ENCODE measurements around the gene SLC39A9. TPM values are rescaled to one million over a fixed set of nuclear protein-coding genes. Genes with fewer than 3 reads are reported as not detected.

The SLC39A9 gene
- total and polyA plus RNA-seq, 8 donors: 13.2 to 40.2 (median 28.6) TPM

- FAIRE-seq (no peak), ATAC-seq (no peak), DNase-seq (no peak)
- no peaks in the 10 kb centered on the region for H3K27me3 ChIP-seq
- intact Hi-C loops (cut with DNase I): no loop called here
- H3K4me1 ChIP-seq: no peaks in the 10 kb centered on the region
- no peak overlapping the region for H3K27ac ChIP-seq
- peaks cover 0 to 1% (median 0%) of the 10 kb centered on the region in 3 donors for H3K36me3 ChIP-seq
- H3K4me3 ChIP-seq: no peak overlapping the region
- no peak for TF ChIP-seq CTCF (IDR thresholded peaks at IDR 0.05)
- H3K9me3 ChIP-seq: no peaks in the 10 kb centered on the region
Observed at GRCh38 chr14:69374235-69374634, 24.3 kb upstream of the SLC39A9 start.

- TF ChIP-seq CTCF (IDR thresholded peaks at IDR 0.05): no peak
- intact Hi-C loops (cut with DNase I): no loop called here
- DNase-seq: no peak
- no peak overlapping the region for H3K27ac ChIP-seq
- H3K36me3 ChIP-seq: peaks cover 0 to 8% (median 0%) of the 10 kb centered on the region in 3 donors
- no peaks in the 10 kb centered on the region for H3K27me3 ChIP-seq
- ATAC-seq: no peak
- no peak for FAIRE-seq
- H3K9me3 ChIP-seq: no peaks in the 10 kb centered on the region
- 97 to 98% methylated on average over 3 of the region's 3 CpGs for WGBS, 2 donors
- H3K4me3 ChIP-seq: no peak overlapping the region
- no peaks in the 10 kb centered on the region for H3K4me1 ChIP-seq
Observed at GRCh38 chr14:69375182-69375581, 23.3 kb upstream of the SLC39A9 start.

- FAIRE-seq (no peak), DNase-seq (no peak), ATAC-seq (no peak)
- TF ChIP-seq CTCF (IDR thresholded peaks at IDR 0.05): no peak
- WGBS, 2 donors: 97 to 98% methylated on average over 5 of the region's 5 CpGs
- Histone ChIP-seq H3K27me3 (no peaks in the 10 kb centered on the region), H3K27ac (no peak overlapping the region), H3K9me3 (no peaks in the 10 kb centered on the region), H3K4me1 (no peaks in the 10 kb centered on the region), H3K4me3 (no peak overlapping the region), H3K36me3 (peaks cover 0 to 8% (median 0%) of the 10 kb centered on the region in 3 donors)
- intact Hi-C loops (cut with DNase I): no loop called here
Observed at GRCh38 chr14:69375722-69376121, 22.8 kb upstream of the SLC39A9 start.

GRCh38 chr14:69376439-69376838 lies 22.1 kb upstream of the SLC39A9 start:
- ATAC-seq (no peak), FAIRE-seq (no peak), DNase-seq (no peak)
- Histone ChIP-seq H3K27me3 (no peaks in the 10 kb centered on the region), H3K27ac (no peak overlapping the region), H3K4me1 (no peaks in the 10 kb centered on the region), H3K4me3 (no peak overlapping the region), H3K9me3 (no peaks in the 10 kb centered on the region), H3K36me3 (peaks cover 0 to 8% (median 0%) of the 10 kb centered on the region in 3 donors)
- TF ChIP-seq CTCF (IDR thresholded peaks at IDR 0.05): no peak
- intact Hi-C loops (cut with DNase I): no loop called here

- H3K36me3 ChIP-seq: peaks cover 0 to 8% (median 0%) of the 10 kb centered on the region in 3 donors
- 52 to 65% methylated on average over 2 of the region's 2 CpGs for WGBS, 2 donors
- DNase-seq: no peak
Observed at GRCh38 chr14:69378274-69378673, 20.2 kb upstream of the SLC39A9 start.

More at GRCh38 chr14:69378274-69378673, 20.2 kb upstream of the SLC39A9 start:
- Histone ChIP-seq H3K27ac (no peak overlapping the region), H3K4me3 (no peak overlapping the region), H3K27me3 (no peaks in the 10 kb centered on the region), H3K4me1 (no peaks in the 10 kb centered on the region), H3K9me3 (no peaks in the 10 kb centered on the region)
- ATAC-seq: no peak
- intact Hi-C loops (cut with DNase I): no loop called here
- no peak for FAIRE-seq
- TF ChIP-seq CTCF (IDR thresholded peaks at IDR 0.05): no peak

All from pancreas (tissue), 10 donors.